Prostate gland (tissue), 2 donors: Measurements from ENCODE around the gene TM9SF4. TPM values are rescaled to one million over a fixed set of nuclear protein-coding genes. Genes with fewer than 3 reads are reported as not detected.
A peak's percentile ranks its signal among the peaks of the same experiment; 100 is the strongest.

ENCODE experiments used
- DNase-seq: peaks from one replicate; pipeline ENCODE4 v3.0.0-alpha.2; 2019; ENCODE audit warnings: low spot score
- H3K27ac ChIP-seq, 2 donors: fragments of 200-600 bp; sonication (generic); 2 replicates each; pipeline ENCODE4 v1.5.1; 2017 to 2019
- H3K27me3 ChIP-seq: fragments of 200-600 bp; sonication (generic); replicated peaks from 2 replicates; pipeline ENCODE4 v1.5.1; 2019; ENCODE audit not compliant: insufficient read depth
- H3K36me3 ChIP-seq, 2 donors: fragments of 200-600 bp; sonication (generic); 1 replicate in 1 of 2; 2 replicates in 1 of 2; pipeline versions ENCODE4 v1.5.1 to v1.8.1; 2017 to 2019
- H3K4me1 ChIP-seq: fragments of 200-600 bp; sonication (generic); replicated peaks from 2 replicates; pipeline ENCODE4 v1.5.1; 2019
- H3K4me3 ChIP-seq, 2 donors: fragments of 200-600 bp; sonication (generic); 2 replicates each; pipeline ENCODE4 v1.5.1; 2017 to 2019
- H3K9me3 ChIP-seq: fragments of 200-600 bp; sonication (generic); 2 replicates; pipeline ENCODE4 v1.5.1; 2017
- CTCF ChIP-seq, 4 experiments: fragments of 200-600 bp in 2 of 4; fragments of 450-650 bp in 2 of 4; sonication (generic) in 2 of 4; IDR thresholded peaks; 1 replicate in 3 of 4; 2 replicates in 1 of 4; pipeline ENCODE4 v1.5.1; 2016 to 2019; ENCODE audit warnings: antibody characterized with exemption in 4 of 4, mild to moderate bottlenecking in 2 of 4, moderate library complexity in 2 of 4
- POLR2A ChIP-seq: fragments of 450-650 bp; IDR thresholded peaks from one replicate; pipeline ENCODE4 v1.6.1; 2016; ENCODE audit warnings: antibody characterized with exemption, mild to moderate bottlenecking
- POLR2AphosphoS5 ChIP-seq: sonication (generic); formaldehyde crosslinking; IDR thresholded peaks from one replicate; pipeline ENCODE4 v1.6.1; 2017; ENCODE audit warnings: antibody characterized with exemption
- WGBS: methylation state at CpG from one replicate; pipeline ENCODE4 v1.1.5; 2018; 5-methylcytosine and 5-hydroxymethylcytosine counted together
- intact Hi-C: fragments of 100-400 bp; cut with DNase I; formaldehyde crosslinking; loops from one replicate; pipeline ENCODE4 v1.14.2; 2022
- total RNA-seq, 2 donors: library from RNA; depleted of rRNA; stranded (reverse); fragments of >200 nt; gene quantifications; one replicate each; pipeline ENCODE4 v1.1.0, GENCODE V29; 2016

The TM9SF4 gene
- total RNA-seq, 2 donors from 2014 or later, result 44.7 to 62.9 TPM

GRCh38 chr20:32186506-32186905 is 77.0 kb downstream of the TM9SF4 start:
- H3K4me1 ChIP-seq, result peaks cover 6% of the 10 kb centered on the region

GRCh38 chr20:32188376-32189122 is 79.0 kb downstream of the TM9SF4 start:
- peaks cover 6% of the 10 kb centered on the region for H3K4me1 ChIP-seq
- DNase-seq, result no peak
- intact Hi-C loops, result no loop called here
- TF ChIP-seq POLR2A (no peak), CTCF (IDR thresholded peaks at IDR 0.05) (no peak), POLR2AphosphoS5 (no peak)
- H3K4me3 ChIP-seq, result peak overlapping the region in 1 of 2 donors; percentile 83
- no peaks in the 10 kb centered on the region for H3K9me3 ChIP-seq
- no peaks in the 10 kb centered on the region for H3K27me3 ChIP-seq
- H3K27ac ChIP-seq, result no peak overlapping the region
- 92% methylated on average over 17 of the region's 17 CpGs for WGBS
- H3K36me3 ChIP-seq, result no peaks in the 10 kb centered on the region

More at GRCh38 chr20:32186506-32186905, 77.0 kb downstream of the TM9SF4 start:
- Histone ChIP-seq H3K27ac (no peak overlapping the region), H3K9me3 (no peaks in the 10 kb centered on the region), H3K27me3 (no peaks in the 10 kb centered on the region), H3K4me3 (no peak overlapping the region), H3K36me3 (no peaks in the 10 kb centered on the region)
- intact Hi-C loops, result no loop called here
- DNase-seq, result no peak
- WGBS, result 89% methylated on average over 1 of the region's 1 CpG
- TF ChIP-seq POLR2AphosphoS5 (no peak), POLR2A (no peak), CTCF (IDR thresholded peaks at IDR 0.05) (no peak)

GRCh38 chr20:32189123-32189410 is 79.6 kb downstream of the TM9SF4 start:
- H3K9me3 ChIP-seq, result no peaks in the 10 kb centered on the region
- H3K36me3 ChIP-seq, result no peaks in the 10 kb centered on the region
- H3K27me3 ChIP-seq, result no peaks in the 10 kb centered on the region
- intact Hi-C loops, result no loop called here
- peaks cover 6% of the 10 kb centered on the region for H3K4me1 ChIP-seq
- H3K27ac ChIP-seq, result peak overlapping the region; percentile 91 to 92
- 73% methylated on average over 9 of the region's 9 CpGs for WGBS
- DNase-seq, result no peak
- TF ChIP-seq POLR2A, result no peak
- peak overlapping the region; percentile 55 to 83 for H3K4me3 ChIP-seq

GRCh38 chr20:32189691-32190615 is 80.4 kb downstream of the TM9SF4 start:
- H3K4me1 ChIP-seq, result peaks cover 6% of the 10 kb centered on the region
- TF ChIP-seq CTCF (IDR thresholded peaks at IDR 0.05) (peak in 2 of 4 experiments; percentile 19 to 22), POLR2A (peak; percentile 31), POLR2AphosphoS5 (peak; percentile 48)
- intact Hi-C loops, result no loop called here

GRCh38 chr20:32190616-32191415 is 81.3 kb downstream of the TM9SF4 start:
- H3K4me3 ChIP-seq, result peak overlapping the region; percentile 55 to 83
- peak overlapping the region; percentile 91 to 92 for H3K27ac ChIP-seq
- no peaks in the 10 kb centered on the region for H3K9me3 ChIP-seq
- WGBS, result 35% methylated on average over 14 of the region's 14 CpGs
- DNase-seq, result no peak
- no peak for TF ChIP-seq POLR2AphosphoS5
- TF ChIP-seq POLR2A, result no peak
- TF ChIP-seq CTCF (IDR thresholded peaks at IDR 0.05), result no peak
- H3K4me1 ChIP-seq, result peaks cover 6% of the 10 kb centered on the region
- H3K27me3 ChIP-seq, result no peaks in the 10 kb centered on the region
- H3K36me3 ChIP-seq, result peaks cover 0 to 4% of the 10 kb centered on the region in 2 donors
- intact Hi-C loops, result no loop called here

More at GRCh38 chr20:32189691-32190615, 80.4 kb downstream of the TM9SF4 start:
- Histone ChIP-seq H3K27ac (peak overlapping the region; percentile 91 to 92), H3K27me3 (no peaks in the 10 kb centered on the region), H3K36me3 (peaks cover 0 to under 1% of the 10 kb centered on the region in 2 donors), H3K4me3 (peak overlapping the region; percentile 55 to 83), H3K9me3 (no peaks in the 10 kb centered on the region)
- WGBS, result 6% methylated on average over 54 of the region's 88 CpGs
- DNase-seq, result peak; percentile 65
